ENCODE data around the gene UPK1B.

Gene UPK1B

GRCh38 chr3:119145500-119146167 lies 27.8 kb upstream of the UPK1B start, which contains the start of gene TEX55:
Gene TEX55 (plus strand): TSS chr3:119146165. CDS start chr3:119146190, 25 bp downstream.
- peak; percentile 76 for DNase-seq (ENCODE audit: low spot score)
- TF ChIP-seq CTCF (IDR thresholded peaks at IDR 0.05; ENCODE audit: borderline replicate concordance, control extremely low read depth, extremely low read depth, insufficient read depth, missing control alignments) = peak; percentile 28
- in situ Hi-C loops (cut with MboI; ENCODE audit: low sequenced_read_pairs, unreplicated experiment) = no loop called here

GRCh38 chr3:119146578-119147375 lies 26.6 kb upstream of the UPK1B start:
- no peak for TF ChIP-seq CTCF (IDR thresholded peaks at IDR 0.05; ENCODE audit: borderline replicate concordance, control extremely low read depth, extremely low read depth, insufficient read depth, missing control alignments)
- no peak for DNase-seq (ENCODE audit: low spot score)
- in situ Hi-C loops (cut with MboI; ENCODE audit: low sequenced_read_pairs, unreplicated experiment) = no loop called here

GRCh38 chr3:119147494-119147893 lies 25.9 kb upstream of the UPK1B start:
- no peak for TF ChIP-seq CTCF (IDR thresholded peaks at IDR 0.05; ENCODE audit: borderline replicate concordance, control extremely low read depth, extremely low read depth, insufficient read depth, missing control alignments)
- in situ Hi-C loops (cut with MboI; ENCODE audit: low sequenced_read_pairs, unreplicated experiment) = no loop called here
- DNase-seq (ENCODE audit: low spot score) = no peak

- TF ChIP-seq CTCF (IDR thresholded peaks at IDR 0.05; ENCODE audit: borderline replicate concordance, control extremely low read depth, extremely low read depth, insufficient read depth, missing control alignments) = no peak
- DNase-seq (ENCODE audit: low spot score) = no peak
- in situ Hi-C loops (cut with MboI; ENCODE audit: low sequenced_read_pairs, unreplicated experiment) = no loop called here
Measured at GRCh38 chr3:119148493-119149180, 24.8 kb upstream of the UPK1B start.

- no peak for TF ChIP-seq CTCF (IDR thresholded peaks at IDR 0.05; ENCODE audit: borderline replicate concordance, control extremely low read depth, extremely low read depth, insufficient read depth, missing control alignments)
- no peak for DNase-seq (ENCODE audit: low spot score)
- in situ Hi-C loops (cut with MboI; ENCODE audit: low sequenced_read_pairs, unreplicated experiment) = no loop called here
Measured at GRCh38 chr3:119149484-119149883, 23.9 kb upstream of the UPK1B start.

- in situ Hi-C loops (cut with MboI; ENCODE audit: low sequenced_read_pairs, unreplicated experiment) = no loop called here
- no peak for TF ChIP-seq CTCF (IDR thresholded peaks at IDR 0.05; ENCODE audit: borderline replicate concordance, control extremely low read depth, extremely low read depth, insufficient read depth, missing control alignments)
- DNase-seq (ENCODE audit: low spot score) = no peak
Measured at GRCh38 chr3:119156868-119157267, 16.5 kb upstream of the UPK1B start.

Measured in GM13976 (cell line).